ENCODE results near the gene OPN5. TPM values are rescaled to one million over a fixed set of nuclear protein-coding genes. Genes with fewer than 3 reads are reported as not detected.

The OPN5 gene
- polyA plus RNA-seq, 1 of the 3 experiments (the other 2 are of a cell fraction): not detected

DNA sequence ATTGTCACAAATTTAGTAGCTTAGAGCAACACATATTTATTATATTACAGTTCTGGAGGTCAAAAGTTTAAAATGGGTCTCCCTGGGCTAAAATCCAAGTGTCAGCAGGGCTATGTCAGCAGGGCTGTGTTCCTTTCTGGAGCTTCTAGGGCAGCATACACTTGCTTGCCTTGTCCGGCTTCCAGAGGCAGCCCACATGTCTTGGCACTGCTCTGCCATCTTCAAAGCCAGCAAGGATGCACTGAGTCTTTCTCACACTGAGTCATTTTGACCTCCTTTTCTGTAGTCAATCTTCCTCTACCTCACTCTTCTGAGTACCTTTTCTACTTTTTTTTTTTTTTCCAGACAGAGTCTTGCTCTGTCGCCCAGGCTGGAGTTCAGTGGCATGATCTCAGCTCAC lies 44.4 kb upstream of the OPN5 start:
- no peak overlapping the region for H3K4me2 ChIP-seq
- H3K9me3 ChIP-seq: no peaks in the 10 kb centered on the region
- no peaks in the 10 kb centered on the region for H3K9me2 ChIP-seq
- no peak for DNase-seq
- no peaks in the 10 kb centered on the region; the same call in 1 of the 2 replicates for H3K27me3 ChIP-seq (ENCODE audit: insufficient read depth)
- no peaks in the 10 kb centered on the region for H4K20me1 ChIP-seq (ENCODE audit: insufficient read depth)
- no peak overlapping the region for H2AFZ ChIP-seq (ENCODE audit: low read depth)
- H3F3A ChIP-seq (replicated peaks; ENCODE audit: insufficient read depth): no peaks in the 10 kb centered on the region
- 6% methylated on average over 2 of the region's 2 CpGs for WGBS (ENCODE audit: low lambda C conversion rate)
- no peak overlapping the region for H3K4me3 ChIP-seq (ENCODE audit: low read depth in 2 of 2, low read length in 1 of 2)
- H3K4me1 ChIP-seq (ENCODE audit: control insufficient read depth in 1 of 2, insufficient read depth in 2 of 2, low read depth in 1 of 2, low read length in 1 of 2): no peaks in the 10 kb centered on the region
- H3K27ac ChIP-seq (ENCODE audit: low read depth in 2 of 2, low read length in 1 of 2): no peak overlapping the region
- POLR2A ChIA-PET: no interaction called here
- no peaks in the 10 kb centered on the region for H3K79me2 ChIP-seq (ENCODE audit: insufficient read depth)
- TF ChIP-seq RAD21 (IDR thresholded peaks at IDR 0.05; ENCODE audit: low read length): no peak
- no peaks in the 10 kb centered on the region for H3K36me3 ChIP-seq (replicated peaks in 1 of 2; ENCODE audit: control insufficient read depth in 1 of 2, insufficient read depth in 2 of 2, low read length in 1 of 2)
- CTCF ChIA-PET: interaction anchor here (1.1 kb wide), 1 partner anchor 14 kb away, joined by 3 read pairs; no protein-coding TSS in a partner anchor
- H3K9ac ChIP-seq: no peak overlapping the region

DNA sequence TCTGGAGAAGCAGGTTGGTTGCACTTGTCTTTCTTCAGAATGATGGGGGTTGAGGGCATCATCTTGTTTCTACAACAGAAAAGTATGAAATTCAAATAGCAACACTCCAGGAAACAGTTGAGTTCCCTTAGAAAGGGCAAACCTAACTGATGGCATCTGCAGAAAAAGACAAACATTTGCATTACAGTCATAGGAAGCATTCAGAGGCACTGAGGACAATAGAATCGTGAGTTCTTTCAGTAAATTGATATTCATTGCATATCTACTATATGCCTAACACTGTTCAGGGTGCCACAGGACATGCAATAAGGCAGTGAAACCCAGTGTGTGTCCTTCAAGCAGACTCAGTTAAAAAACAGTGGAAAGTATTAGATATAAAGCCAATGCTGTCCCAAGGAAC lies 41.1 kb upstream of the OPN5 start:
- POLR2A ChIA-PET: no interaction called here
- H2AFZ ChIP-seq (ENCODE audit: low read depth): no peak overlapping the region
- H3K9ac ChIP-seq: no peak overlapping the region
- H3F3A ChIP-seq (replicated peaks; ENCODE audit: insufficient read depth): no peaks in the 10 kb centered on the region
- H3K27ac ChIP-seq (ENCODE audit: low read depth in 2 of 2, low read length in 1 of 2): no peak overlapping the region
- no peaks in the 10 kb centered on the region for H3K79me2 ChIP-seq (ENCODE audit: insufficient read depth)
- no peak for TF ChIP-seq RAD21 (IDR thresholded peaks at IDR 0.05; ENCODE audit: low read length)
- TF ChIP-seq RXRA (IDR thresholded peaks at IDR 0.05; ENCODE audit: borderline replicate concordance, low read depth): no peak
- TF ChIP-seq SMC3 (IDR thresholded peaks at IDR 0.05; ENCODE audit: low read depth, low read length): no peak
- TF ChIP-seq TAF1 (IDR thresholded peaks at IDR 0.05; ENCODE audit: borderline replicate concordance, low read depth, low read length): no peak
- TF ChIP-seq ELF1 (IDR thresholded peaks at IDR 0.05): no peak
- no peak for TF ChIP-seq EZH2phosphoT487 (IDR thresholded peaks at IDR 0.05; ENCODE audit: borderline replicate concordance, low read depth)
- TF ChIP-seq FOSL2 (IDR thresholded peaks at IDR 0.05; ENCODE audit: borderline replicate concordance, low read depth): no peak
- TF ChIP-seq CHD2 (IDR thresholded peaks at IDR 0.05; ENCODE audit: low read length, partially characterized antibody): no peak
- TF ChIP-seq JUND (IDR thresholded peaks at IDR 0.05): no peak
- H3K4me2 ChIP-seq: no peak overlapping the region
- no peaks in the 10 kb centered on the region for H3K9me3 ChIP-seq
- no peaks in the 10 kb centered on the region; the same call in 1 of the 2 replicates for H3K27me3 ChIP-seq (ENCODE audit: insufficient read depth)
- H3K36me3 ChIP-seq (replicated peaks in 1 of 2; ENCODE audit: control insufficient read depth in 1 of 2, insufficient read depth in 2 of 2, low read length in 1 of 2): no peaks in the 10 kb centered on the region
- H3K9me2 ChIP-seq: no peaks in the 10 kb centered on the region
- H3K4me3 ChIP-seq (ENCODE audit: low read depth in 2 of 2, low read length in 1 of 2): no peak overlapping the region
- H3K4me1 ChIP-seq (ENCODE audit: control insufficient read depth in 1 of 2, insufficient read depth in 2 of 2, low read depth in 1 of 2, low read length in 1 of 2): no peaks in the 10 kb centered on the region
- WGBS (ENCODE audit: low lambda C conversion rate): 0% methylated on average over 1 of the region's 1 CpG
- H4K20me1 ChIP-seq (ENCODE audit: insufficient read depth): no peaks in the 10 kb centered on the region
- CTCF ChIA-PET: no interaction called here
- no peak for DNase-seq

DNA sequence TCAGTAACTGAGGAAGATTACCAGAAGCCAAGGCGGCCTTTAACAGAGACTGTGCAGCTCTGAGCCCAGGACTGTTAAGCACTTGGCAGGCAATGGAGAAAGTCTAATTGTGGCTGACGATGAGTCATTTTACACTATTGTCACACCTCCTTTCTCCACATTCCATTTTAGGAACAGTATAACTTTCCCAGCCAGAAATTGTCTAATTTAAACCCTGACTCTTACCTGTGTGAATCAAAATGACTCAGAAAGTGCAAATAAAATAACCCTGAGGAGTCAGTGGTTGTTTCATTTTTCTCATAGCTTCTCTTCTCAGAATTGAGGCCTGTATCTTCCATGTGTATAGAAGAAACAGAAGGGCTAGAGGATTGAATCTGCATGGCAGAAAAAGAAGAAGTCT lies 40.0 kb upstream of the OPN5 start:
- Histone ChIP-seq H3K9me3 (no peaks in the 10 kb centered on the region), H3K9ac (no peak overlapping the region), H3K79me2 (ENCODE audit: insufficient read depth) (no peaks in the 10 kb centered on the region), H3K9me2 (no peaks in the 10 kb centered on the region), H3K4me1 (ENCODE audit: control insufficient read depth in 1 of 2, insufficient read depth in 2 of 2, low read depth in 1 of 2, low read length in 1 of 2) (no peaks in the 10 kb centered on the region), H3K27ac (ENCODE audit: low read depth in 2 of 2, low read length in 1 of 2) (no peak overlapping the region), H4K20me1 (ENCODE audit: insufficient read depth) (no peaks in the 10 kb centered on the region), H2AFZ (ENCODE audit: low read depth) (no peak overlapping the region), H3K4me3 (ENCODE audit: low read depth in 2 of 2, low read length in 1 of 2) (no peak overlapping the region), H3K27me3 (ENCODE audit: insufficient read depth) (no peaks in the 10 kb centered on the region; the same call in 1 of the 2 replicates), H3F3A (replicated peaks; ENCODE audit: insufficient read depth) (no peaks in the 10 kb centered on the region), H3K36me3 (replicated peaks in 1 of 2; ENCODE audit: control insufficient read depth in 1 of 2, insufficient read depth in 2 of 2, low read length in 1 of 2) (no peaks in the 10 kb centered on the region), H3K4me2 (no peak overlapping the region)
- TF ChIP-seq, protein P1, sequence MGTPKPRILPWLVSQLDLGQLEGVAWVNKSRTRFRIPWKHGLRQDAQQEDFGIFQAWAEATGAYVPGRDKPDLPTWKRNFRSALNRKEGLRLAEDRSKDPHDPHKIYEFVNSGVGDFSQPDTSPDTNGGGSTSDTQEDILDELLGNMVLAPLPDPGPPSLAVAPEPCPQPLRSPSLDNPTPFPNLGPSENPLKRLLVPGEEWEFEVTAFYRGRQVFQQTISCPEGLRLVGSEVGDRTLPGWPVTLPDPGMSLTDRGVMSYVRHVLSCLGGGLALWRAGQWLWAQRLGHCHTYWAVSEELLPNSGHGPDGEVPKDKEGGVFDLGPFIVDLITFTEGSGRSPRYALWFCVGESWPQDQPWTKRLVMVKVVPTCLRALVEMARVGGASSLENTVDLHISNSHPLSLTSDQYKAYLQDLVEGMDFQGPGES (IDR thresholded peaks at IDR 0.05; ENCODE audit: low read depth, low read length): no peak
- no peak for TF ChIP-seq FOXM1 (IDR thresholded peaks at IDR 0.05; ENCODE audit: low read depth)
- TF ChIP-seq NRF1 (IDR thresholded peaks at IDR 0.05; ENCODE audit: low read depth, low read length): no peak
- no peak for TF ChIP-seq YY1 (IDR thresholded peaks at IDR 0.05; ENCODE audit: low read depth)
- TF ChIP-seq, protein P2, sequence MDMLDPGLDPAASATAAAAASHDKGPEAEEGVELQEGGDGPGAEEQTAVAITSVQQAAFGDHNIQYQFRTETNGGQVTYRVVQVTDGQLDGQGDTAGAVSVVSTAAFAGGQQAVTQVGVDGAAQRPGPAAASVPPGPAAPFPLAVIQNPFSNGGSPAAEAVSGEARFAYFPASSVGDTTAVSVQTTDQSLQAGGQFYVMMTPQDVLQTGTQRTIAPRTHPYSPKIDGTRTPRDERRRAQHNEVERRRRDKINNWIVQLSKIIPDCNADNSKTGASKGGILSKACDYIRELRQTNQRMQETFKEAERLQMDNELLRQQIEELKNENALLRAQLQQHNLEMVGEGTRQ (IDR thresholded peaks at IDR 0.05; ENCODE audit: borderline replicate concordance, low read depth, low read length): no peak
- POLR2A ChIA-PET: no interaction called here
- 0% methylated on average over 2 of the region's 2 CpGs for WGBS (ENCODE audit: low lambda C conversion rate)
- CTCF ChIA-PET: no interaction called here
- no peak for DNase-seq

All from SK-N-SH (cell line).